K562 (cell line): ENCODE results near the gene CACTIN. TPM values are rescaled to one million over a fixed set of nuclear protein-coding genes. Genes with fewer than 3 reads are reported as not detected.

Experiments
- ATAC-seq: fragments of 200-7000 bp; cut with Tn5 transposase; 3 replicates; pipeline ENCODE4 v1.9.1; 2020; ENCODE audit warnings: moderate library complexity
- BruUV-seq: library from RNA; stranded (reverse); fragments of 400-500 nt; replicated peaks from 2 replicates; lab custom pipeline; 2021; lab: Mats Ljungman, UMichigan
- CTCF ChIA-PET: fragments of 300-600 bp; formaldehyde crosslinking; extraction: SDS; loops from one replicate; lab custom pipeline; 2021; ENCODE audit warnings: low intra/inter-chr PET ratio; lab: Yijun Ruan, JAX
- POLR2A ChIA-PET: fragments of 300-600, 350-650 bp; sonication (Branson Sonifier 250); formaldehyde crosslinking; extraction: SDS; loops from one replicate; lab custom pipeline; 2021; ENCODE audit warnings: antibody characterized with exemption, inconsistent platforms; lab: Yijun Ruan, JAX
- DNase-seq, 4 experiments: peaks; one replicate each; pipeline versions ENCODE4 v3.0.0 to v3.0.0-alpha.2; 2011 to 2018; ENCODE audit warnings: low spot score in 3 of 4, mixed read lengths in 3 of 4; ENCODE audit errors: extremely low read depth in 1 of 4
- FAIRE-seq: peaks from 2 replicates; lab custom pipeline; 2011; peaks lifted over from hg19 to GRCh38; lab: Jason Lieb, UNC
- H2AFZ ChIP-seq: 2 replicates; pipeline ENCODE4 v1.6.0; 2011; ENCODE audit warnings: low read depth, low read length, control low read depth, inconsistent platforms
- H3K27ac ChIP-seq: fragments of 200-600 bp; 3 replicates; pipeline ENCODE4 v1.8.0; 2011; ENCODE audit warnings: low read depth, mild to moderate bottlenecking, control low read depth, inconsistent platforms, low read length, moderate library complexity, mixed read lengths; ENCODE audit errors: extremely low read depth
- H3K27me3 ChIP-seq, 2 experiments: fragments of 300-600 bp in 1 of 2; 2 replicates in 1 of 2; 3 replicates in 1 of 2; pipeline versions ENCODE4 v1.6.0 to v1.8.0; 2011; ENCODE audit warnings: inconsistent platforms in 2 of 2, low read length in 2 of 2, mild to moderate bottlenecking in 1 of 2, mixed read lengths in 1 of 2, moderate library complexity in 1 of 2; ENCODE audit not compliant: control insufficient read depth in 2 of 2, insufficient read depth in 2 of 2
- H3K36me3 ChIP-seq: fragments of 300-600 bp; 3 replicates; pipeline ENCODE4 v1.8.0; 2011; ENCODE audit warnings: mild to moderate bottlenecking, low read length, inconsistent platforms; ENCODE audit not compliant: control insufficient read depth, insufficient read depth
- H3K4me1 ChIP-seq, 2 experiments: fragments of 200-600 bp in 1 of 2; replicated peaks in 1 of 2; 2 replicates in 1 of 2; 3 replicates in 1 of 2; pipeline versions ENCODE4 v1.5.1 to v1.8.0; 2011; ENCODE audit warnings: inconsistent platforms in 2 of 2, low read length in 2 of 2, mild to moderate bottlenecking in 1 of 2, mixed read lengths in 1 of 2, moderate library complexity in 1 of 2; ENCODE audit not compliant: control insufficient read depth in 2 of 2, insufficient read depth in 2 of 2
- H3K4me2 ChIP-seq: 2 replicates; pipeline ENCODE4 v1.6.1; 2011; ENCODE audit warnings: low read length, control low read depth, inconsistent platforms, mixed read lengths; ENCODE audit not compliant: insufficient read depth
- H3K4me3 ChIP-seq: fragments of 200-600 bp; sonication (generic), shearing (Covaris generic); 2 replicates; pipeline ENCODE4 v1.5.1; 2016; ENCODE audit warnings: control low read depth, inconsistent platforms
- H3K79me2 ChIP-seq: fragments of 200-600 bp; 3 replicates; pipeline ENCODE4 v1.8.0; 2011; ENCODE audit warnings: low read length, inconsistent platforms; ENCODE audit not compliant: control insufficient read depth, insufficient read depth
- H3K9ac ChIP-seq, 2 experiments: 2 replicates each; pipeline versions ENCODE4 v1.6.0 to v1.6.1; 2011; ENCODE audit warnings: low read depth in 2 of 2, low read length in 2 of 2, control low read depth in 1 of 2, inconsistent platforms in 1 of 2, mild to moderate bottlenecking in 1 of 2, mixed read lengths in 1 of 2; ENCODE audit not compliant: insufficient read depth in 1 of 2
- H3K9me1 ChIP-seq: one replicate; pipeline ENCODE4 v1.6.0; 2011; ENCODE audit warnings: inconsistent platforms, mild to moderate bottlenecking, low read length, moderate library complexity; ENCODE audit not compliant: control insufficient read depth, insufficient read depth
- H3K9me3 ChIP-seq: replicated peaks from 2 replicates; pipeline ENCODE4 v1.5.1; 2011; ENCODE audit warnings: low read depth, low read length, inconsistent platforms; ENCODE audit not compliant: control insufficient read depth, insufficient read depth
- H4K20me1 ChIP-seq: replicated peaks from 2 replicates; pipeline ENCODE4 v1.6.1; 2011; ENCODE audit warnings: low read length, inconsistent platforms, mixed read lengths; ENCODE audit not compliant: control insufficient read depth, insufficient read depth
- CREB1 ChIP-seq, 2 experiments: sonication (generic) in 1 of 2; formaldehyde crosslinking in 1 of 2; IDR thresholded peaks; 2 replicates each; pipeline versions ENCODE4 v1.6.1 to v1.8.0; 2012 to 2022; ENCODE audit warnings: inconsistent platforms in 1 of 2, mild to moderate bottlenecking in 1 of 2, missing genetic modification reagents in 1 of 2, moderate library complexity in 1 of 2
- CXXC5 ChIP-seq: fragments of 250-450 bp; sonication (Bioruptor Pico); IDR thresholded peaks from 2 replicates; pipeline ENCODE4 v1.8.0; 2022; ENCODE audit warnings: inconsistent platforms, mild to moderate bottlenecking, moderate library complexity
- KAT7 ChIP-seq: sonication (generic); formaldehyde crosslinking; IDR thresholded peaks from 2 replicates; pipeline ENCODE4 v1.8.0; 2022; ENCODE audit warnings: missing genetic modification reagents, mild to moderate bottlenecking, borderline replicate concordance
- NCOA4 ChIP-seq: fragments of 450-650 bp; IDR thresholded peaks from 2 replicates; pipeline ENCODE4 v1.6.1; 2018; ENCODE audit warnings: mild to moderate bottlenecking; ENCODE audit not compliant: partially characterized antibody
- NR4A1 ChIP-seq, 2 experiments: fragments of 250-450 bp in 1 of 2; fragments of 450-650 bp in 1 of 2; sonication (Bioruptor Pico) in 1 of 2; IDR thresholded peaks; 2 replicates each; pipeline versions ENCODE4 v1.4.0 to v1.6.1; 2016 to 2020; ENCODE audit warnings: mild to moderate bottlenecking in 2 of 2, missing compliant biosample characterization in 1 of 2, missing genetic modification characterization in 1 of 2, moderate library complexity in 1 of 2
- ZBTB7A ChIP-seq: IDR thresholded peaks from 2 replicates; pipeline ENCODE4 v1.6.1; 2011; ENCODE audit warnings: low read depth, mild to moderate bottlenecking, low read length, moderate library complexity, borderline replicate concordance; ENCODE audit not compliant: control insufficient read depth
- ZC3H4 ChIP-seq: sonication (generic); formaldehyde crosslinking; IDR thresholded peaks from 2 replicates; pipeline ENCODE4 v1.9.0; 2021; ENCODE audit warnings: missing genetic modification reagents, borderline replicate concordance
- ZNF212 ChIP-seq: fragments of 450-650 bp; formaldehyde crosslinking; IDR thresholded peaks from 2 replicates; pipeline ENCODE4 v1.4.0; 2020; ENCODE audit warnings: mild to moderate bottlenecking
- WGBS: fragments of 100-300 bp; shearing (Covaris generic); methylation state at CpG from one replicate; pipeline ENCODE4 v1.1.6; 2016; ENCODE audit warnings: low coverage, mixed read lengths; ENCODE audit not compliant: insufficient coverage; ENCODE audit errors: missing lambda C conversion rate; 5-methylcytosine and 5-hydroxymethylcytosine counted together
- in situ Hi-C: fragments of 300-500 bp; cut with MboI; formaldehyde crosslinking; loops from 4 replicates; pipeline ENCODE4 v1.15.0; 2018; ENCODE audit warnings: inconsistent platforms, mixed read lengths
- intact Hi-C: fragments of 100-400 bp; cut with micrococcal nuclease; formaldehyde crosslinking; loops from 2 replicates; pipeline ENCODE4 v1.14.2; 2022
- polyA plus RNA-seq, 8 experiments: library from polyadenylated mRNA; depleted of rRNA in 4 of 8; stranded (reverse) in 5 of 8; unstranded in 3 of 8; fragments of >200 nt; fragmentation: Nextera tagmentation in 2 of 8; fragmentation: Illumina TruSeq in 1 of 8; extraction: Ambion mirVana in 2 of 8; extraction: Trizol in 1 of 8; gene quantifications; 2 replicates each; pipeline versions ENCODE4 v1.2.1 to v1.2.3, GENCODE V29; 2011 to 2014; ENCODE audit warnings: inconsistent platforms in 1 of 8, missing spikeins in 1 of 8
- total RNA-seq, 7 experiments: library from RNA; depleted of rRNA in 6 of 7; stranded (reverse); fragments of >200 nt in 6 of 7; fragmentation: Illumina TruSeq in 2 of 7; extraction: Trizol in 2 of 7; gene quantifications; 2 replicates each; pipeline versions ENCODE4 v1.2.1 to v1.2.3, GENCODE V29; 2011 to 2021; ENCODE audit warnings: low replicate concordance in 1 of 7

Gene CACTIN
- total and polyA plus RNA-seq, 9 of the 15 experiments (the other 6 are each of a cell fraction or from before 2014, with no cell fraction given) = 0.15 to 49.2 (median 15.0) TPM

- H2AFZ ChIP-seq = no peak overlapping the region
- peaks cover 52% of the 10 kb centered on the region for H3K79me2 ChIP-seq
- peaks cover 26% of the 10 kb centered on the region; the same call in 2 of the 3 replicates for H3K36me3 ChIP-seq
- H4K20me1 ChIP-seq = peaks cover 11% of the 10 kb centered on the region; the same call in 1 of the 2 replicates
- no peak for FAIRE-seq
- no TSS peak for BruUV-seq
- 84% methylated on average over 33 of the region's 39 CpGs for WGBS
- ChIA-PET CTCF (interaction anchor here (0.6 to 1.3 kb wide), 2 partner anchors 50 to 181 kb away, joined by 3 read pairs; no protein-coding TSS in a partner anchor), POLR2A (interaction anchor here (1.3 to 4.1 kb wide), 2 partner anchors 8 to 21 kb away, joined by 3 to 16 read pairs; no protein-coding TSS in a partner anchor)
- H3K4me2 ChIP-seq = no peak overlapping the region
- H3K4me1 ChIP-seq = peaks cover 34 to 91% of the 10 kb centered on the region in 2 experiments
- peak overlapping the region; percentile 96; the same call in 2 of the 3 replicates for H3K27ac ChIP-seq
- in situ Hi-C loops = no loop called here
- no peak for ATAC-seq
- no peaks in the 10 kb centered on the region for H3K9me3 ChIP-seq
- intact Hi-C loops = loop anchor here (2.0 kb wide), 1 partner anchor 31 kb away; the partner anchor contains the start of gene PIP5K1C
- peak overlapping the region; percentile 12 to 90; a peak in 3 of 4 replicates for H3K9ac ChIP-seq
- H3K9me1 ChIP-seq = no peaks in the 10 kb centered on the region
- H3K27me3 ChIP-seq = no peaks in the 10 kb centered on the region
- TF ChIP-seq KAT7 = 0 out of 2 replicates have a peak, but pooled peaks have one; percentile 25
- no peak for TF ChIP-seq NR4A1 (CRISPR knock-in tag; IDR thresholded peaks at IDR 0.05)
- 0 out of 2 replicates have a peak, but pooled peaks have one; percentile 15 for TF ChIP-seq NR4A1 (tag; IDR thresholded peaks at IDR 0.05)
- TF ChIP-seq CREB1 (IDR thresholded peaks at IDR 0.05) = no peak
- 0 out of 2 replicates have a peak, but pooled peaks have one; percentile 42 for TF ChIP-seq CREB1 (CRISPR knock-in tag; IDR thresholded peaks at IDR 0.05)
- no peak for TF ChIP-seq CXXC5 (CRISPR knock-in tag)
- TF ChIP-seq ZC3H4 (CRISPR knock-in tag) = 0 out of 2 replicates have a peak, but pooled peaks have one; percentile 49
- TF ChIP-seq ZBTB7A = peak; percentile 22; the same call in 1 of the 2 replicates
- TF ChIP-seq ZNF212 (CRISPR knock-in tag) = no peak
- TF ChIP-seq NCOA4 = no peak
- TF ChIP-seq, all 486 proteins: peak for 5
- H3K4me3 ChIP-seq = no peak overlapping the region
- DNase-seq = no peak
Observed at GRCh38 chr19:3669082-3669946, 42.7 kb upstream of the CACTIN start.
